ENCODE measurements around the gene CDV3. TPM values are rescaled to one million over a fixed set of nuclear protein-coding genes. Genes with fewer than 3 reads are reported as not detected.

Gene CDV3
- total RNA-seq, 1 experiment from 2014 or later, result 173 TPM

DNA sequence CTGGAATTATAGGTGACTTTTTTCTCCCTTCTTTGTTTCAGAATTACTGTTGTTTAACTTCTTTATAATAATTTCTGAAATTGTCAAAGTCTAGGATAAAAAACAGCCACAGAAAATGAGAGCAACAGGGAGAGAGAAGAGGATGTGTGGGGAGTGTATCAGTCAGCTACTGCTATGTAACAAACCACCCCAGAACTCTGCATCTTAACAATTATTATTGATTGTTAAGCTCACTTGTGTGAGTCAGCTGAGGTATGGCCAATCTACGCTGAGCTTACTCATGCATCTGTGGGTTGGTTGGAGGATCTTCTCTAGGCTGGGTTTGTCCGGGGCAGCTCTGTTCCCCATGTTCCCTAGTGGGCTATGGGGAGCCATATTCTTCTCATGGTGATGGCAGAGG, 43.7 kb upstream of the CDV3 start:
- Histone ChIP-seq H4K5ac (ENCODE audit: insufficient read length, low read depth, low read length) (no peak overlapping the region), H3K23me2 (ENCODE audit: insufficient read length, low read depth, low read length, poor library complexity, severe bottlenecking) (no peaks in the 10 kb centered on the region), H2AK5ac (ENCODE audit: insufficient read length, low read length) (no peak overlapping the region), H4K8ac (replicated peaks; ENCODE audit: insufficient read length, low read depth, low read length) (no peak overlapping the region), H2BK12ac (ENCODE audit: insufficient read length, low read depth, low read length) (no peak overlapping the region), H2BK20ac (ENCODE audit: low read depth, low read length, poor library complexity, severe bottlenecking) (no peak overlapping the region), H3K27me3 (ENCODE audit: insufficient read depth, low read length) (no peaks in the 10 kb centered on the region), H3K4ac (ENCODE audit: low read depth, low read length) (no peak overlapping the region), H4K20me1 (ENCODE audit: control insufficient read depth, insufficient read depth, insufficient read length) (no peaks in the 10 kb centered on the region), H3K27ac (ENCODE audit: insufficient read length, low read depth, low read length) (no peak overlapping the region), H3K9me3 (ENCODE audit: control insufficient read depth, low read depth, low read length) (peaks cover 5% of the 10 kb centered on the region), H3K4me2 (ENCODE audit: insufficient read depth, insufficient read length, low read length) (no peak overlapping the region), H3K56ac (ENCODE audit: insufficient read length, low read depth, low read length) (no peak overlapping the region), H2BK5ac (ENCODE audit: insufficient read length, low read length) (no peak overlapping the region), H2AFZ (ENCODE audit: low read length) (no peak overlapping the region), H3K14ac (ENCODE audit: insufficient read depth, low read length) (no peak overlapping the region), H4K91ac (ENCODE audit: insufficient read length, low read depth, low read length) (no peak overlapping the region), H2BK120ac (ENCODE audit: low read depth, low read length, poor library complexity, severe bottlenecking) (no peak overlapping the region), H3K18ac (ENCODE audit: insufficient read length, low read depth, low read length) (no peak overlapping the region), H3T11ph (ENCODE audit: low read length) (no peak overlapping the region), H3K9ac (ENCODE audit: extremely low read depth, insufficient read length, low read length) (no peak overlapping the region), H3K79me2 (ENCODE audit: insufficient read depth, low read length) (no peaks in the 10 kb centered on the region), H3K79me1 (ENCODE audit: insufficient read depth, low read depth, low read length, poor library complexity, severe bottlenecking) (no peaks in the 10 kb centered on the region), H3K23ac (ENCODE audit: insufficient read length, low read depth, low read length) (no peak overlapping the region), H2BK15ac (ENCODE audit: low read depth, low read length) (no peak overlapping the region), H3K4me1 (ENCODE audit: insufficient read depth, low read length) (no peaks in the 10 kb centered on the region)
- Mint-ChIP-seq H3K9me3 (peaks cover 3 to 6% of the 10 kb centered on the region in 2 experiments; a peak in 3 of 5 replicates), H3K4me1 (peaks cover 0 to 4% of the 10 kb centered on the region in 2 experiments; a peak in 1 of 4 replicates), H3K27me3 (ENCODE audit: low read depth) (no peaks in the 10 kb centered on the region; the same call in 1 of the 2 replicates), H3K36me3 (ENCODE audit: insufficient read depth in 1 of 3, low read depth in 3 of 3) (peaks cover 0 to 2% (median 0%) of the 10 kb centered on the region in 3 experiments; a peak in 1 of 7 replicates), H3K27ac (no peak overlapping the region), H3K4me3 (no peak overlapping the region)
- no peak for DNase-seq
- no CpG with 5 or more reads among the region's 2 CpGs for WGBS (ENCODE audit: extremely low coverage, insufficient read length, low lambda C conversion rate)
- TF ChIP-seq, protein P1, sequence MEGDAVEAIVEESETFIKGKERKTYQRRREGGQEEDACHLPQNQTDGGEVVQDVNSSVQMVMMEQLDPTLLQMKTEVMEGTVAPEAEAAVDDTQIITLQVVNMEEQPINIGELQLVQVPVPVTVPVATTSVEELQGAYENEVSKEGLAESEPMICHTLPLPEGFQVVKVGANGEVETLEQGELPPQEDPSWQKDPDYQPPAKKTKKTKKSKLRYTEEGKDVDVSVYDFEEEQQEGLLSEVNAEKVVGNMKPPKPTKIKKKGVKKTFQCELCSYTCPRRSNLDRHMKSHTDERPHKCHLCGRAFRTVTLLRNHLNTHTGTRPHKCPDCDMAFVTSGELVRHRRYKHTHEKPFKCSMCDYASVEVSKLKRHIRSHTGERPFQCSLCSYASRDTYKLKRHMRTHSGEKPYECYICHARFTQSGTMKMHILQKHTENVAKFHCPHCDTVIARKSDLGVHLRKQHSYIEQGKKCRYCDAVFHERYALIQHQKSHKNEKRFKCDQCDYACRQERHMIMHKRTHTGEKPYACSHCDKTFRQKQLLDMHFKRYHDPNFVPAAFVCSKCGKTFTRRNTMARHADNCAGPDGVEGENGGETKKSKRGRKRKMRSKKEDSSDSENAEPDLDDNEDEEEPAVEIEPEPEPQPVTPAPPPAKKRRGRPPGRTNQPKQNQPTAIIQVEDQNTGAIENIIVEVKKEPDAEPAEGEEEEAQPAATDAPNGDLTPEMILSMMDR (conservative IDR thresholded peaks at IDR 0.05), result no peak

Data from H9 (cell line).